HEK293 (cell line): ENCODE results near the gene EIF4H.
A peak's percentile ranks its signal among the peaks of the same experiment; 100 is the strongest.

Experiments
- CTCF ChIA-PET: fragments of 350-600 bp; formaldehyde crosslinking; extraction: SDS; loops from one replicate; lab custom pipeline; 2021; ENCODE audit warnings: antibody characterized with exemption; lab: Yijun Ruan, JAX
- POLR2A ChIA-PET: fragments of 300-600 bp; formaldehyde crosslinking; extraction: SDS; loops from one replicate; lab custom pipeline; 2020; ENCODE audit warnings: antibody characterized with exemption, inconsistent platforms; lab: Yijun Ruan, JAX
- H3K27ac ChIP-seq: fragments of 200-500 bp; sonication (Bioruptor generic); 2 replicates; pipeline ENCODE4 v1.5.1; 2014; ENCODE audit warnings: low read depth, low read length, control low read depth, inconsistent platforms; ENCODE audit errors: extremely low read depth
- H3K36me3 ChIP-seq, 2 experiments: fragments of 200-500 bp in 1 of 2; sonication (Bioruptor generic) in 1 of 2; 1 replicate in 1 of 2; 2 replicates in 1 of 2; pipeline ENCODE4 v1.5.1; 2014 to 2017; ENCODE audit warnings: inconsistent platforms in 2 of 2, low read length in 2 of 2; ENCODE audit not compliant: control insufficient read depth in 2 of 2, insufficient read depth in 1 of 2
- H3K4me1 ChIP-seq: fragments of 200-500 bp; sonication (Bioruptor generic); 2 replicates; pipeline ENCODE4 v1.5.1; 2014; ENCODE audit warnings: mild to moderate bottlenecking, low read length, inconsistent platforms; ENCODE audit not compliant: control insufficient read depth, insufficient read depth
- H3K4me3 ChIP-seq: 2 replicates; pipeline ENCODE4 v1.5.1; 2011; ENCODE audit warnings: low read depth, mild to moderate bottlenecking, control low read depth, low read length, moderate library complexity
- H3K9me3 ChIP-seq: fragments of 200-500 bp; sonication (Bioruptor generic); 2 replicates; pipeline ENCODE4 v1.5.1; 2014; ENCODE audit warnings: low read depth, low read length, inconsistent platforms; ENCODE audit not compliant: control insufficient read depth, insufficient read depth
- KLF9 ChIP-seq: fragments of 450-650 bp; formaldehyde crosslinking; IDR thresholded peaks from 2 replicates; pipeline ENCODE4 v1.5.1; 2016; ENCODE audit warnings: missing biosample characterization, missing genetic modification characterization, low read depth
- ZBTB7A ChIP-seq: fragments of 450-650 bp; formaldehyde crosslinking; IDR thresholded peaks from 2 replicates; pipeline ENCODE4 v1.5.1; 2016; ENCODE audit warnings: low read depth, missing biosample characterization, missing genetic modification characterization
- ZBTB8A ChIP-seq: fragments of 450-650 bp; formaldehyde crosslinking; IDR thresholded peaks from 2 replicates; pipeline ENCODE4 v1.5.1; 2016; ENCODE audit warnings: missing biosample characterization, missing genetic modification characterization
- ZIC2 ChIP-seq: fragments of 450-650 bp; formaldehyde crosslinking; IDR thresholded peaks from 2 replicates; pipeline ENCODE4 v1.5.1; 2016; ENCODE audit warnings: missing biosample characterization, missing genetic modification characterization
- ZNF157 ChIP-seq: fragments of 450-650 bp; formaldehyde crosslinking; IDR thresholded peaks from 2 replicates; pipeline ENCODE4 v1.5.1; 2016; ENCODE audit warnings: missing biosample characterization, missing genetic modification characterization
- ZNF16 ChIP-seq: fragments of 450-650 bp; formaldehyde crosslinking; IDR thresholded peaks from 2 replicates; pipeline ENCODE4 v1.5.1; 2016; ENCODE audit warnings: low read depth, missing biosample characterization, missing genetic modification characterization
- ZNF416 ChIP-seq: fragments of 450-650 bp; formaldehyde crosslinking; IDR thresholded peaks from 2 replicates; pipeline ENCODE4 v1.5.1; 2016; ENCODE audit warnings: missing biosample characterization, missing genetic modification characterization
- ZNF473 ChIP-seq: fragments of 450-650 bp; formaldehyde crosslinking; IDR thresholded peaks from 2 replicates; pipeline ENCODE4 v1.5.1; 2017; ENCODE audit warnings: missing biosample characterization, missing genetic modification characterization
- ZNF571 ChIP-seq: fragments of 450-650 bp; formaldehyde crosslinking; IDR thresholded peaks from 2 replicates; pipeline ENCODE4 v1.5.0; 2017; ENCODE audit warnings: missing biosample characterization, missing genetic modification characterization
- ZNF654 ChIP-seq: fragments of 450-650 bp; formaldehyde crosslinking; IDR thresholded peaks from 2 replicates; pipeline ENCODE4 v1.5.1; 2016; ENCODE audit warnings: low read depth, missing biosample characterization, missing genetic modification characterization
- ZNF677 ChIP-seq: fragments of 450-650 bp; IDR thresholded peaks from 2 replicates; pipeline ENCODE4 v1.5.0; 2018; ENCODE audit warnings: missing biosample characterization, mild to moderate bottlenecking, missing genetic modification characterization, moderate library complexity
- ZNF837 ChIP-seq: fragments of 450-650 bp; formaldehyde crosslinking; IDR thresholded peaks from 2 replicates; pipeline ENCODE4 v1.5.1; 2016; ENCODE audit warnings: missing biosample characterization, missing genetic modification characterization
- TF ChIP-seq, protein P1 (sequence below): fragments of 450-650 bp; formaldehyde crosslinking; IDR thresholded peaks from 2 replicates; pipeline ENCODE4 v1.5.1; 2016; ENCODE audit warnings: missing biosample characterization, missing genetic modification characterization
- TF ChIP-seq, protein P2 (sequence below): fragments of 450-650 bp; formaldehyde crosslinking; IDR thresholded peaks from 2 replicates; pipeline ENCODE4 v1.5.1; 2016; ENCODE audit warnings: missing biosample characterization, missing genetic modification characterization
- TF ChIP-seq, protein P3 (sequence below): fragments of 450-650 bp; formaldehyde crosslinking; IDR thresholded peaks from 2 replicates; pipeline ENCODE4 v1.5.1; 2016; ENCODE audit warnings: missing biosample characterization, missing genetic modification characterization
- TF ChIP-seq, protein P4 (sequence below): fragments of 450-650 bp; formaldehyde crosslinking; IDR thresholded peaks from 2 replicates; pipeline ENCODE4 v1.5.1; 2016; ENCODE audit warnings: missing biosample characterization, missing genetic modification characterization
- TF ChIP-seq, protein P5 (sequence below): fragments of 450-650 bp; formaldehyde crosslinking; IDR thresholded peaks from 2 replicates; pipeline ENCODE4 v1.5.1; 2017; ENCODE audit warnings: missing biosample characterization, missing genetic modification characterization

Gene EIF4H

DNA sequence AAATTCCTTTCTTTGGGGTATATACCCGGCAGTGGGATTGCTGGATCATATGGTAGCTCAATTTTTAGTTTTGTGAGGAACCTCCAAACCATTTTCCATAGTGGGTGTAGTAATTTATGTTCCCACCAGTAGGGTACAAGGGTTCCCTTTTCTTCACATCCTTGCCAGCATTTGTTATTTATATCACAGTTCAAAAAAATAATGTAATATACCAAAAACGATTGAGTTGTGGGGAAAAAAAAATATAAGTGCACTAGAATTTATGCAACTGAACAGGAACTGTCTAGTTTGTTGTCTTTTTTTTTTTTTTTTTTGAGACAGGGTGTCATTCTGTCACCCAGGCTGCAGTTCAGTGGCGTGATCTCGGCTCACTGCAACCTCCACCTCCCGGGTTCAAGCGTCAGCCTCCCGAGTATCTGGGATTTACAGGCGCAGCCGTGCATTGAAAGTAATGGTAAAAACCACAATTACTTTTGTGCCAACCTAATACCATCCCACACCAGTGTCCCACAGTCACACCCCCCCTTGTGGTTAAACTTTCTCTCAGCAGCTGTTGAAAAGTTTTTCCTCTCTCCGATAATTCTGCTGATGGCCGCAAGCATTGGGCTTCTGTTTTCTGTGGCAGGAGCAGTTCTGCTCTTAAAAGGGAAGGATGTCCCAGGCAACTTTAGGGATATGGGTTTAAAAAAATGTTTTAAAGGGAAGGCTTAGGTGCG, 28.8 kb downstream of the EIF4H start:
- H3K9me3 ChIP-seq, result no peaks in the 10 kb centered on the region
- H3K4me3 ChIP-seq, result no peak overlapping the region
- no peaks in the 10 kb centered on the region; a peak in 1 of 3 replicates for H3K36me3 ChIP-seq
- POLR2A ChIA-PET, result interaction anchor here (0.7 kb wide), 1 partner anchor 291 kb away, joined by 3 read pairs; no protein-coding TSS in a partner anchor
- TF ChIP-seq, protein P1, sequence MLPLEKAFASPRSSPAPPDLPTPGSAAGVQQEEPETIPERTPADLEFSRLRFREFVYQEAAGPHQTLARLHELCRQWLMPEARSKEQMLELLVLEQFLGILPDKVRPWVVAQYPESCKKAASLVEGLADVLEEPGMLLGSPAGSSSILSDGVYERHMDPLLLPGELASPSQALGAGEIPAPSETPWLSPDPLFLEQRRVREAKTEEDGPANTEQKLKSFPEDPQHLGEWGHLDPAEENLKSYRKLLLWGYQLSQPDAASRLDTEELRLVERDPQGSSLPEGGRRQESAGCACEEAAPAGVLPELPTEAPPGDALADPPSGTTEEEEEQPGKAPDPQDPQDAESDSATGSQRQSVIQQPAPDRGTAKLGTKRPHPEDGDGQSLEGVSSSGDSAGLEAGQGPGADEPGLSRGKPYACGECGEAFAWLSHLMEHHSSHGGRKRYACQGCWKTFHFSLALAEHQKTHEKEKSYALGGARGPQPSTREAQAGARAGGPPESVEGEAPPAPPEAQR (tag by site-specific recombination), result no peak
- TF ChIP-seq ZBTB8A (tag by site-specific recombination) (no peak), ZIC2 (tag by site-specific recombination) (no peak), ZNF571 (tag by site-specific recombination) (no peak), ZNF473 (tag by site-specific recombination) (no peak), ZNF416 (tag by site-specific recombination) (no peak), ZNF837 (no peak), ZBTB7A (tag by site-specific recombination) (no peak), ZNF677 (tag by site-specific recombination) (no peak), ZNF654 (tag by site-specific recombination) (peak; percentile 37), KLF9 (tag by site-specific recombination) (no peak), ZNF16 (tag by site-specific recombination) (no peak), ZNF157 (tag by site-specific recombination) (no peak)
- TF ChIP-seq, protein P2, sequence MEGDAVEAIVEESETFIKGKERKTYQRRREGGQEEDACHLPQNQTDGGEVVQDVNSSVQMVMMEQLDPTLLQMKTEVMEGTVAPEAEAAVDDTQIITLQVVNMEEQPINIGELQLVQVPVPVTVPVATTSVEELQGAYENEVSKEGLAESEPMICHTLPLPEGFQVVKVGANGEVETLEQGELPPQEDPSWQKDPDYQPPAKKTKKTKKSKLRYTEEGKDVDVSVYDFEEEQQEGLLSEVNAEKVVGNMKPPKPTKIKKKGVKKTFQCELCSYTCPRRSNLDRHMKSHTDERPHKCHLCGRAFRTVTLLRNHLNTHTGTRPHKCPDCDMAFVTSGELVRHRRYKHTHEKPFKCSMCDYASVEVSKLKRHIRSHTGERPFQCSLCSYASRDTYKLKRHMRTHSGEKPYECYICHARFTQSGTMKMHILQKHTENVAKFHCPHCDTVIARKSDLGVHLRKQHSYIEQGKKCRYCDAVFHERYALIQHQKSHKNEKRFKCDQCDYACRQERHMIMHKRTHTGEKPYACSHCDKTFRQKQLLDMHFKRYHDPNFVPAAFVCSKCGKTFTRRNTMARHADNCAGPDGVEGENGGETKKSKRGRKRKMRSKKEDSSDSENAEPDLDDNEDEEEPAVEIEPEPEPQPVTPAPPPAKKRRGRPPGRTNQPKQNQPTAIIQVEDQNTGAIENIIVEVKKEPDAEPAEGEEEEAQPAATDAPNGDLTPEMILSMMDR (tag by site-specific recombination), result peak; percentile 42
- TF ChIP-seq, protein P3, sequence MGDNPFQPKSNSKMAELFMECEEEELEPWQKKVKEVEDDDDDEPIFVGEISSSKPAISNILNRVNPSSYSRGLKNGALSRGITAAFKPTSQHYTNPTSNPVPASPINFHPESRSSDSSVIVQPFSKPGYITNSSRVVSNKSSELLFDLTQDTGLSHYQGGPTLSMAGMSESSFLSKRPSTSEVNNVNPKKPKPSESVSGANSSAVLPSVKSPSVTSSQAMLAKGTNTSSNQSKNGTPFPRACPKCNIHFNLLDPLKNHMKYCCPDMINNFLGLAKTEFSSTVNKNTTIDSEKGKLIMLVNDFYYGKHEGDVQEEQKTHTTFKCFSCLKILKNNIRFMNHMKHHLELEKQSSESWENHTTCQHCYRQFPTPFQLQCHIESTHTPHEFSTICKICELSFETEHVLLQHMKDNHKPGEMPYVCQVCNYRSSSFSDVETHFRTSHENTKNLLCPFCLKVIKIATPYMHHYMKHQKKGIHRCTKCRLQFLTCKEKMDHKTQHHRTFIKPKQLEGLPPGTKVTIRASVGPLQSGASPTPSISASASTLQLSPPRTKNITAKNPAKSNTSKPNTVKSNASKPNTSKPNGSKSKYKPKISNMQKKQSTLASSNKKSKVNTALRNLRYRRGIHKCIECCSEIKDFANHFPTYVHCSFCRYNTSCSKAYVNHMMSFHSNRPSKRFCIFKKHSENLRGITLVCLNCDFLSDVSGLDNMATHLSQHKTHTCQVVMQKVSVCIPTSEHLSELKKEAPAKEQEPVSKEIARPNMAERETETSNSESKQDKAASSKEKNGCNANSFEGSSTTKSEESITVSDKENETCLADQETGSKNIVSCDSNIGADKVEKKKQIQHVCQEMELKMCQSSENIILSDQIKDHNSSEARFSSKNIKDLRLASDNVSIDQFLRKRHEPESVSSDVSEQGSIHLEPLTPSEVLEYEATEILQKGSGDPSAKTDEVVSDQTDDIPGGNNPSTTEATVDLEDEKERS (tag by site-specific recombination), result no peak
- TF ChIP-seq, protein P4, sequence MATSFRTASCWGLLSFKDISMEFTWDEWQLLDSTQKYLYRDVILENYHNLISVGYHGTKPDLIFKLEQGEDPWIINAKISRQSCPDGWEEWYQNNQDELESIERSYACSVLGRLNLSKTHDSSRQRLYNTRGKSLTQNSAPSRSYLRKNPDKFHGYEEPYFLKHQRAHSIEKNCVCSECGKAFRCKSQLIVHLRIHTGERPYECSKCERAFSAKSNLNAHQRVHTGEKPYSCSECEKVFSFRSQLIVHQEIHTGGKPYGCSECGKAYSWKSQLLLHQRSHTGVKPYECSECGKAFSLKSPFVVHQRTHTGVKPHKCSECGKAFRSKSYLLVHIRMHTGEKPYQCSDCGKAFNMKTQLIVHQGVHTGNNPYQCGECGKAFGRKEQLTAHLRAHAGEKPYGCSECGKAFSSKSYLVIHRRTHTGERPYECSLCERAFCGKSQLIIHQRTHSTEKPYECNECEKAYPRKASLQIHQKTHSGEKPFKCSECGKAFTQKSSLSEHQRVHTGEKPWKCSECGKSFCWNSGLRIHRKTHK, result no peak
- TF ChIP-seq, protein P5, sequence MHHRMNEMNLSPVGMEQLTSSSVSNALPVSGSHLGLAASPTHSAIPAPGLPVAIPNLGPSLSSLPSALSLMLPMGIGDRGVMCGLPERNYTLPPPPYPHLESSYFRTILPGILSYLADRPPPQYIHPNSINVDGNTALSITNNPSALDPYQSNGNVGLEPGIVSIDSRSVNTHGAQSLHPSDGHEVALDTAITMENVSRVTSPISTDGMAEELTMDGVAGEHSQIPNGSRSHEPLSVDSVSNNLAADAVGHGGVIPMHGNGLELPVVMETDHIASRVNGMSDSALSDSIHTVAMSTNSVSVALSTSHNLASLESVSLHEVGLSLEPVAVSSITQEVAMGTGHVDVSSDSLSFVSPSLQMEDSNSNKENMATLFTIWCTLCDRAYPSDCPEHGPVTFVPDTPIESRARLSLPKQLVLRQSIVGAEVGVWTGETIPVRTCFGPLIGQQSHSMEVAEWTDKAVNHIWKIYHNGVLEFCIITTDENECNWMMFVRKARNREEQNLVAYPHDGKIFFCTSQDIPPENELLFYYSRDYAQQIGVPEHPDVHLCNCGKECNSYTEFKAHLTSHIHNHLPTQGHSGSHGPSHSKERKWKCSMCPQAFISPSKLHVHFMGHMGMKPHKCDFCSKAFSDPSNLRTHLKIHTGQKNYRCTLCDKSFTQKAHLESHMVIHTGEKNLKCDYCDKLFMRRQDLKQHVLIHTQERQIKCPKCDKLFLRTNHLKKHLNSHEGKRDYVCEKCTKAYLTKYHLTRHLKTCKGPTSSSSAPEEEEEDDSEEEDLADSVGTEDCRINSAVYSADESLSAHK (tag by site-specific recombination), result no peak
- TF ChIP-seq, all 188 proteins: peak for 2
- CTCF ChIA-PET, result interaction anchor here (0.6 to 1.4 kb wide), 10 partner anchors 10 to 456 kb away, joined by 3 to 4 read pairs (median 3); no protein-coding TSS in a partner anchor
- Histone ChIP-seq H3K4me1 (no peaks in the 10 kb centered on the region; the same call in 1 of the 2 replicates), H3K27ac (no peak overlapping the region)
